D721Med (cell line): ENCODE measurements around the gene TTC32.

Experiments
- DNase-seq: peaks from one replicate; pipeline ENCODE4 v3.0.0; 2011; ENCODE audit warnings: low spot score; ENCODE audit not compliant: insufficient read length
- FAIRE-seq: peaks from 2 replicates; lab custom pipeline; 2011; peaks lifted over from hg19 to GRCh38; lab: Jason Lieb, UNC
- CTCF ChIP-seq: IDR thresholded peaks from 2 replicates; pipeline ENCODE4 v1.5.1; 2012; ENCODE audit warnings: mild to moderate bottlenecking, control low read depth; ENCODE audit not compliant: insufficient read depth; ENCODE audit errors: missing control alignments

The TTC32 gene

DNA sequence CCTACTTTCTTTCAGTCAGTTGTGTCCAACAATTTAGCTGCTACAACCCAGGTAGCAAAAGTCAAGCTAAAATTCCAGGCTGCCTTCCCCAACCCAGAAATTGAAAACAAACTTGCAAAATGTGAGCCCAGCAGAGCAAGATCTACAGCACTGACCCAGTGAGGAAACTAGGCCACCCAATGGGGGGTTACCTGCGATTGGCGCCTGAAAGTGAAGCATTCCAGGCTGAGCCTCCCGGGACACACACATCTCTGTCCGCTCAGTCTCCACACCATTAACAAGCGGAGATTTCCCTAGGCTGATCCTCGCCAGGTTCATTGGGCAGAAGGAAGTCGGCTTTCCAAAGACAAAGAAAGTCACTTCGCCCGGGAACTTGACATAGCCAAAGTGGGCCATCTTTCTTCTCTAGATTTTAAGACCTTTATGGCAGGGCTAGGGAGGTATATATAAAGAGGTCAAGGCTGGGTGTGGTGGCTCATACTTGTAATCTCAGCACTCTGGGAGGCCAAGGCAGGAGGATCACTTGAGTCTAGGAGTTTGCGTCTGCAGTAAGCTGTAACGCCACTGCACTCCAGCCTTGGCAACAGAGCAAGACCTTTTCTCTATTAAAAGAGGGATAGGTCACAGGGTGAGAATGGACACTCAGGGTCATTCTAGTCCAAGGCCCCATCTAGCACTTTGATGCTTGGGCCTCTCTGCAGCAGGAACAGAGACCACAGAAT, 53.6 kb downstream of the TTC32 start:
- DNase-seq (no peak), FAIRE-seq (no peak)
- no peak for TF ChIP-seq CTCF

DNA sequence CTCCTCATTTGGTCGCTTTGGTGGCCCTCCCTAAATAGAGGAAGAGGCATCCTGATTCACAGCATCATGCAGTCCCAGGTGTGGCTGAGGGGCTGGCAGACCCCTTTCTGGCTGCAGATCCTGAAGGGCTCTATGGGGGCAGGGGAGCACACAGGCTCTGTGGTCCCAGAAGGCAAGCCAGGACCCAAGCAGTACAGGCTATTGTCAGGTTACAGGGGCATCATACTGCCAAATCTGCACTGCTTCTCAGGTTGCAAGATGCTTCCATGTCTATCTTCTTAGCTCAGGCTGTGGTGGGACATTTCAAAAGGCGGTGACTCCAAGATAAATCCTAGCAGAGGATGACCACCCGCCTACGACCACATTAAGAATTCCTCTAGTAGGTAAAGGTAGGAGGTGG, 54.3 kb downstream of the TTC32 start:
- FAIRE-seq (no peak), DNase-seq (no peak)
- TF ChIP-seq CTCF, result no peak
